ENCODE data around the gene OSBPL8.
"Not testable (repeated sequence)": the region's sequence is repeated elsewhere in the genome, so short reads cannot be mapped to it uniquely, and the experiment has no call there.

DNA sequence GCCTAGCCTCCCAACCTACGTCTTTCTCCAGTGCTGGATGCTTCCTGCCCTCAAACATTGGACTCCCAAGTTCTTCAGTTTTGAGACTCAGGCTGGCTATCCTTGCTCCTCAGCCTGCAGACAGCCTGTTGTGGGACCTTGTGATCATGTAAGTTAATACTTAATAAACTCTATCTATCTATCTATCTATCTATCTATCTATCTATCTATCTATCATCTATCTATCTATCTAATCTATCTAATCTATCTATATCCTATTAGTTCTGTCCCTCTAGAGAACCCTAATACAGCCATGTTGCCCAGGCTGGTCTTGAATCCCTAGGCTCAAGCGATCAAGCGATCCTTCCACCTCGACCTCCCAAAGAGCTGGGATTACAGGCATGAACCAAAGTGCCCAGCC lies 60.4 kb downstream of the OSBPL8 start:
- TF ChIP-seq POLR2A, EP300, POLR2AphosphoS5 (IDR thresholded peaks at IDR 0.05): not testable (repeated sequence)
- TF ChIP-seq, protein P1, sequence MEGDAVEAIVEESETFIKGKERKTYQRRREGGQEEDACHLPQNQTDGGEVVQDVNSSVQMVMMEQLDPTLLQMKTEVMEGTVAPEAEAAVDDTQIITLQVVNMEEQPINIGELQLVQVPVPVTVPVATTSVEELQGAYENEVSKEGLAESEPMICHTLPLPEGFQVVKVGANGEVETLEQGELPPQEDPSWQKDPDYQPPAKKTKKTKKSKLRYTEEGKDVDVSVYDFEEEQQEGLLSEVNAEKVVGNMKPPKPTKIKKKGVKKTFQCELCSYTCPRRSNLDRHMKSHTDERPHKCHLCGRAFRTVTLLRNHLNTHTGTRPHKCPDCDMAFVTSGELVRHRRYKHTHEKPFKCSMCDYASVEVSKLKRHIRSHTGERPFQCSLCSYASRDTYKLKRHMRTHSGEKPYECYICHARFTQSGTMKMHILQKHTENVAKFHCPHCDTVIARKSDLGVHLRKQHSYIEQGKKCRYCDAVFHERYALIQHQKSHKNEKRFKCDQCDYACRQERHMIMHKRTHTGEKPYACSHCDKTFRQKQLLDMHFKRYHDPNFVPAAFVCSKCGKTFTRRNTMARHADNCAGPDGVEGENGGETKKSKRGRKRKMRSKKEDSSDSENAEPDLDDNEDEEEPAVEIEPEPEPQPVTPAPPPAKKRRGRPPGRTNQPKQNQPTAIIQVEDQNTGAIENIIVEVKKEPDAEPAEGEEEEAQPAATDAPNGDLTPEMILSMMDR (IDR thresholded peaks at IDR 0.05): not testable (repeated sequence)

Data from stomach (tissue), 4 donors.